Upper lobe of right lung (tissue), 1 donor: ENCODE results near the gene CDC42SE2. TPM values are rescaled to one million over a fixed set of nuclear protein-coding genes. Genes with fewer than 3 reads are reported as not detected.
A peak's percentile ranks its signal among the peaks of the same experiment; 100 is the strongest.
"Not testable (repeated sequence)": the region's sequence is repeated elsewhere in the genome, so short reads cannot be mapped to it uniquely, and the experiment has no call there.

ENCODE experiments used
- ATAC-seq: fragments of 200-7000 bp; cut with Tn5 transposase; one replicate; pipeline ENCODE4 v1.9.1; 2020; ENCODE audit warnings: mild to moderate bottlenecking, moderate library complexity
- DNase-seq: peaks from one replicate; pipeline ENCODE4 v3.0.0-alpha.2; 2020
- H3K27ac ChIP-seq: fragments of 200-600 bp; one replicate; pipeline ENCODE4 v1.8.0; 2022
- H3K27me3 ChIP-seq: fragments of 200-600 bp; one replicate; pipeline ENCODE4 v1.8.0; 2022; ENCODE audit warnings: mild to moderate bottlenecking
- H3K36me3 ChIP-seq: fragments of 200-600 bp; one replicate; pipeline ENCODE4 v1.8.0; 2022
- H3K4me1 ChIP-seq: fragments of 200-600 bp; one replicate; pipeline ENCODE4 v1.8.0; 2022
- H3K4me3 ChIP-seq: fragments of 200-600 bp; one replicate; pipeline ENCODE4 v1.8.0; 2022; ENCODE audit warnings: mild to moderate bottlenecking
- H3K9me3 ChIP-seq: fragments of 200-600 bp; one replicate; pipeline ENCODE4 v1.8.0; 2022
- intact Hi-C: fragments of 100-400 bp; cut with DNase I; formaldehyde crosslinking; loops from one replicate; pipeline ENCODE4 v1.11.0; 2022
- total RNA-seq: library from RNA; stranded (reverse); fragmentation: NEBNext Ultra II Directional; extraction: Animal tissue kit (Norgen Biotek cat#: 25700); gene quantifications from one replicate; pipeline ENCODE4 v1.2.1, GENCODE V29; 2021
- TF ChIP-seq, protein P1 (sequence below): fragments of 200-600 bp; IDR thresholded peaks from one replicate; pipeline ENCODE4 v1.8.0; 2022; ENCODE audit warnings: antibody characterized with exemption
- donor health status: DM: no; HTN: yes; CAD: no; lungs with severe emphysema.

The CDC42SE2 gene
- total RNA-seq, 1 donor from 2014 or later: 37.0 TPM

- Histone ChIP-seq H3K27me3 (no peaks in the 10 kb centered on the region), H3K36me3 (peaks cover 67% of the 10 kb centered on the region), H3K4me3 (no peak overlapping the region), H3K4me1 (peaks cover 14% of the 10 kb centered on the region), H3K27ac (no peak overlapping the region), H3K9me3 (no peaks in the 10 kb centered on the region)
- TF ChIP-seq, protein P1, sequence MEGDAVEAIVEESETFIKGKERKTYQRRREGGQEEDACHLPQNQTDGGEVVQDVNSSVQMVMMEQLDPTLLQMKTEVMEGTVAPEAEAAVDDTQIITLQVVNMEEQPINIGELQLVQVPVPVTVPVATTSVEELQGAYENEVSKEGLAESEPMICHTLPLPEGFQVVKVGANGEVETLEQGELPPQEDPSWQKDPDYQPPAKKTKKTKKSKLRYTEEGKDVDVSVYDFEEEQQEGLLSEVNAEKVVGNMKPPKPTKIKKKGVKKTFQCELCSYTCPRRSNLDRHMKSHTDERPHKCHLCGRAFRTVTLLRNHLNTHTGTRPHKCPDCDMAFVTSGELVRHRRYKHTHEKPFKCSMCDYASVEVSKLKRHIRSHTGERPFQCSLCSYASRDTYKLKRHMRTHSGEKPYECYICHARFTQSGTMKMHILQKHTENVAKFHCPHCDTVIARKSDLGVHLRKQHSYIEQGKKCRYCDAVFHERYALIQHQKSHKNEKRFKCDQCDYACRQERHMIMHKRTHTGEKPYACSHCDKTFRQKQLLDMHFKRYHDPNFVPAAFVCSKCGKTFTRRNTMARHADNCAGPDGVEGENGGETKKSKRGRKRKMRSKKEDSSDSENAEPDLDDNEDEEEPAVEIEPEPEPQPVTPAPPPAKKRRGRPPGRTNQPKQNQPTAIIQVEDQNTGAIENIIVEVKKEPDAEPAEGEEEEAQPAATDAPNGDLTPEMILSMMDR: no peak
- intact Hi-C loops: no loop called here
- ATAC-seq: no peak
- DNase-seq: no peak
Measured at GRCh38 chr5:131393498-131393968, 129.7 kb downstream of the CDC42SE2 start.

- TF ChIP-seq, protein P1: no peak
- ATAC-seq: peak; percentile 81
- Histone ChIP-seq H3K36me3 (peaks cover 69% of the 10 kb centered on the region), H3K27ac (peak overlapping the region; percentile 0), H3K4me3 (no peak overlapping the region), H3K4me1 (peaks cover 14% of the 10 kb centered on the region), H3K9me3 (no peaks in the 10 kb centered on the region), H3K27me3 (no peaks in the 10 kb centered on the region)
- DNase-seq: no peak
- intact Hi-C loops: no loop called here
Measured at GRCh38 chr5:131394128-131394527, 130.3 kb downstream of the CDC42SE2 start.

DNA sequence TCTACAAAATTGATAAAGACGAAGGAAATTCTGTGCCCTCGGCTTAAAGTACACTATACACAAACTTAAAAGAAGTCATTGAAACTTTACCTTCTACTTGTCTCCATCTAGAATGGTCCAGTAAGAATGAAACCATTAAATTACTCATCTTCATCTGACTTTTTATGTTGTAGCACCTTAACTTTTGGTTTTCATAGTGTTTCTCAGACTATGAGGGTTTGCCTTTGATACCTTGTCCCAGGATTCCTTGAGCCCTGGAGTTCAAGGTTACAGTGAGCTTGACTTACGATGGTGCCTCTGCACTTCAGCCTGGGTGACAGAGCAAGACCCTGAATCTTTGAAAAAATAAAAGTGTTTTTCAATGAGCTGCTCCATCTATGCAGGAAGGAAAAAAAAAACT is 132.2 kb downstream of the CDC42SE2 start:
- H3K36me3 ChIP-seq: peaks cover 57% of the 10 kb centered on the region
- no peak overlapping the region for H3K4me3 ChIP-seq
- intact Hi-C loops: no loop called here
- DNase-seq (no peak), ATAC-seq (no peak)
- TF ChIP-seq, protein P1: no peak
- H3K27me3 ChIP-seq: no peaks in the 10 kb centered on the region
- H3K4me1 ChIP-seq: peaks cover 14% of the 10 kb centered on the region
- H3K9me3 ChIP-seq: no peaks in the 10 kb centered on the region
- no peak overlapping the region for H3K27ac ChIP-seq

DNA sequence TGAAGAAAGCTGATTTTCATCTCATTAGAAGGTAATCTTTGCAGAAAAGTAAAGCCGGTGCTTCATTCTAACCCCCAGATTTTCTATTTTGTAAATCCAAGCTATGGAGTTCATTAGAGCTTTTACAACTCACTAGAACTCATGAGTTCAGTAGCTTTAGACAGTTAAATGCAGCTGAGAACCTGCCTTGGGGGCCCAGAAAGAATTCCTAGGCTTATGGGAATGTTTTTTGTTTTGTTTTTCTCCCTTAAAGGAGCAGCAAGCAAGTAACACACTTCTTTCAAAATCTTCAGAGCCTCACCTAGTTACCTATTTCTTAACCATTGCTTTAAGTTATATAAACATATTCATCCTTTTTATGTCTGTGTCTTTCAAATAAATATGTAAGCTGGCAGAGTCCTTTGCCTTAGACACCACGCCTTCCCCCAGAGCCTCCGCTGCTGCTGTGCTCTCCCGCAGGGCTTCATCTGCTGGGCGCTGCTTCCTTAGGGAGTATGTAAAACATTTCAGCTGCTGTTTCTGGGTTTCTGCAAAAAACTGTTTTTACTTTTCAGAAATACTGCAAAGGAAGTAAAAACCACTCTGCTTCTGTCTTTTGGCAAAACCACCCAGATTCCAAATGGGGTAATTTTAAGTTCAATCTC is 132.9 kb downstream of the CDC42SE2 start:
- Histone ChIP-seq H3K4me3 (no peak overlapping the region), H3K9me3 (no peaks in the 10 kb centered on the region), H3K4me1 (peaks cover 14% of the 10 kb centered on the region), H3K27me3 (no peaks in the 10 kb centered on the region), H3K27ac (no peak overlapping the region), H3K36me3 (peaks cover 49% of the 10 kb centered on the region)
- DNase-seq (no peak), ATAC-seq (no peak)
- intact Hi-C loops: no loop called here
- TF ChIP-seq, protein P1: no peak

- H3K4me1 ChIP-seq, ATAC-seq, H3K4me3 ChIP-seq, DNase-seq, H3K27me3 ChIP-seq, H3K27ac ChIP-seq, intact Hi-C loops, H3K9me3 ChIP-seq: not testable (repeated sequence)
- peaks cover 37% of the 10 kb centered on the region for H3K36me3 ChIP-seq
Measured at GRCh38 chr5:131399007-131399406, 135.2 kb downstream of the CDC42SE2 start.

- no peaks in the 10 kb centered on the region for H3K27me3 ChIP-seq
- H3K4me3 ChIP-seq: no peak overlapping the region
- no peak for ATAC-seq
- no peaks in the 10 kb centered on the region for H3K4me1 ChIP-seq
- H3K36me3 ChIP-seq: peaks cover 36% of the 10 kb centered on the region
- intact Hi-C loops: no loop called here
- DNase-seq: no peak
- no peak overlapping the region for H3K27ac ChIP-seq
- TF ChIP-seq, protein P1: no peak
- no peaks in the 10 kb centered on the region for H3K9me3 ChIP-seq
Measured at GRCh38 chr5:131400585-131400984, 136.7 kb downstream of the CDC42SE2 start.
